Osteoblast (primary cell): Measurements from ENCODE around the gene DIP2B. TPM values are rescaled to one million over a fixed set of nuclear protein-coding genes. Genes with fewer than 3 reads are reported as not detected.

Source experiments
- DNase-seq: peaks from one replicate; pipeline ENCODE4 v3.0.0; 2011; ENCODE audit warnings: low spot score, mixed read lengths; ENCODE audit not compliant: insufficient read length; ENCODE audit errors: missing footprints
- H2AFZ ChIP-seq: 2 replicates; pipeline ENCODE4 v1.6.0; 2011; ENCODE audit warnings: mild to moderate bottlenecking, low read length
- H3K27ac ChIP-seq: 2 replicates; pipeline ENCODE4 v1.5.1; 2011; ENCODE audit warnings: mild to moderate bottlenecking, low read depth, low read length, moderate library complexity
- H3K27me3 ChIP-seq: 2 replicates; pipeline ENCODE4 v1.6.0; 2012; ENCODE audit warnings: mild to moderate bottlenecking, control low read depth, inconsistent platforms, low read length, moderate library complexity; ENCODE audit not compliant: insufficient read depth
- H3K36me3 ChIP-seq: 2 replicates; pipeline ENCODE4 v1.5.1; 2011; ENCODE audit warnings: mild to moderate bottlenecking, low read length, control low read depth, moderate library complexity; ENCODE audit not compliant: insufficient read depth
- H3K4me1 ChIP-seq: 2 replicates; pipeline ENCODE4 v1.5.1; 2011; ENCODE audit warnings: mild to moderate bottlenecking, low read length, control low read depth, moderate library complexity; ENCODE audit not compliant: insufficient read depth
- H3K4me2 ChIP-seq: 2 replicates; pipeline ENCODE4 v1.6.0; 2011; ENCODE audit warnings: mild to moderate bottlenecking, low read length; ENCODE audit not compliant: insufficient read depth
- H3K4me3 ChIP-seq: fragments of 200-600 bp; sonication (generic); 3 replicates; pipeline ENCODE4 v1.5.1; 2012; ENCODE audit warnings: mild to moderate bottlenecking, low read length, inconsistent platforms; ENCODE audit not compliant: insufficient read depth
- H3K79me2 ChIP-seq: 2 replicates; pipeline ENCODE4 v1.6.0; 2012; ENCODE audit warnings: mild to moderate bottlenecking, low read length, control low read depth, inconsistent platforms; ENCODE audit not compliant: insufficient read depth
- H3K9me3 ChIP-seq: 2 replicates; pipeline ENCODE4 v1.5.1; 2011; ENCODE audit warnings: low read depth, low read length, control low read depth
- H4K20me1 ChIP-seq: 2 replicates; pipeline ENCODE4 v1.6.0; 2012; ENCODE audit warnings: mild to moderate bottlenecking, low read length, control low read depth; ENCODE audit not compliant: insufficient read depth
- total RNA-seq: library from RNA; depleted of rRNA; stranded (reverse); fragments of >200 nt; gene quantifications from 2 replicates; pipeline ENCODE4 v1.2.3, GENCODE V29; 2012
- TF ChIP-seq, protein P1 (sequence below): IDR thresholded peaks from 2 replicates; pipeline ENCODE4 v1.5.1; 2011; ENCODE audit warnings: mild to moderate bottlenecking, low read depth, low read length, moderate library complexity; ENCODE audit errors: extremely low read depth

Gene DIP2B
- total RNA-seq, 1 donor: 28.2 TPM

DNA sequence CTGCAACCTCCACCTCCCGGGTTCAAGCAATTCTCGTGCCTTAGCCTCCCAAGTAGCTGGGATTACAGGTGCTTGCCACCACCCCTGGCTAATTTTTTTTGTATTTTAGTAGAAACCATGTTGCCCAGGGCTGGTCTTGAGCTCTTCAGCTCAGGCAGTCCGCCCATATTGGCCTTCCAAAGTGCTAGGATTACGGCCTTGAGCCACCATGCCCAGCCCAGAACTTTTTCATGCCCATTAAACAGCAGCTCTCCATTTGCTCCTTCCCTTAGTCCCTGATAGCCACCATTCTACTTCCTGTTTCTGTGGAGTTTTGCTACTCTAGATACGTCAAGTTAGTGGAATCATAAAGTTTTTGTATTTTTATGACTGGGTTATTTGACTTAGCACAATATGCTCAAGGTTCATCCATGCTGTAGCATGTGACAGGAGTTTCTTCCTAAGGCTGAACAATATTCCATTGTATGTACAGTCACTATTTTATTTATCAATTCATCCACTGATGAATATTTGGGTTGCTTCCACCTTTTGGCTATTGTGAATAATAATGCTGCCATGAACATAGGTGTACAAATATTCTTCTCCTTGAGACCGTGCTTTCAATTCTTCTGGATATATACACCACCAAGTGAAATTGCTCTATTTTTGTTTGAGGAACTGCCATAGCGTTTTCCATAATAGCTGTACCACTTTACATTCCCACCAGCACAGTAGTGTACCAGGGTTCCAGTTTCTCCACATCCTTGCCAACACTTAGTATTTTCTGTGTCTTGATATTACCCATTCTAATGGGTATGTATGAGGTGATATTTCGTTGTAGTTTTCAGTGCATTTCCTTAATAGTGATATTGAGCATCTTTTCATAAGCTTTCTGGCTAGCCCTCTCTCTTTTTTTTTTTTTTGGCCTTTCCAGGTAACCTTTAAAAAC lies 274.1 kb downstream of the DIP2B start:
- DNase-seq: no peak
- Histone ChIP-seq H3K27ac (no peak overlapping the region), H3K4me1 (no peaks in the 10 kb centered on the region), H3K9me3 (no peaks in the 10 kb centered on the region), H3K79me2 (peaks cover 54% of the 10 kb centered on the region), H3K36me3 (peaks cover 16% of the 10 kb centered on the region), H3K27me3 (no peaks in the 10 kb centered on the region), H3K4me2 (no peak overlapping the region), H4K20me1 (peaks cover 10% of the 10 kb centered on the region), H3K4me3 (no peak overlapping the region), H2AFZ (no peak overlapping the region)
- TF ChIP-seq, protein P1, sequence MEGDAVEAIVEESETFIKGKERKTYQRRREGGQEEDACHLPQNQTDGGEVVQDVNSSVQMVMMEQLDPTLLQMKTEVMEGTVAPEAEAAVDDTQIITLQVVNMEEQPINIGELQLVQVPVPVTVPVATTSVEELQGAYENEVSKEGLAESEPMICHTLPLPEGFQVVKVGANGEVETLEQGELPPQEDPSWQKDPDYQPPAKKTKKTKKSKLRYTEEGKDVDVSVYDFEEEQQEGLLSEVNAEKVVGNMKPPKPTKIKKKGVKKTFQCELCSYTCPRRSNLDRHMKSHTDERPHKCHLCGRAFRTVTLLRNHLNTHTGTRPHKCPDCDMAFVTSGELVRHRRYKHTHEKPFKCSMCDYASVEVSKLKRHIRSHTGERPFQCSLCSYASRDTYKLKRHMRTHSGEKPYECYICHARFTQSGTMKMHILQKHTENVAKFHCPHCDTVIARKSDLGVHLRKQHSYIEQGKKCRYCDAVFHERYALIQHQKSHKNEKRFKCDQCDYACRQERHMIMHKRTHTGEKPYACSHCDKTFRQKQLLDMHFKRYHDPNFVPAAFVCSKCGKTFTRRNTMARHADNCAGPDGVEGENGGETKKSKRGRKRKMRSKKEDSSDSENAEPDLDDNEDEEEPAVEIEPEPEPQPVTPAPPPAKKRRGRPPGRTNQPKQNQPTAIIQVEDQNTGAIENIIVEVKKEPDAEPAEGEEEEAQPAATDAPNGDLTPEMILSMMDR: no peak

DNA sequence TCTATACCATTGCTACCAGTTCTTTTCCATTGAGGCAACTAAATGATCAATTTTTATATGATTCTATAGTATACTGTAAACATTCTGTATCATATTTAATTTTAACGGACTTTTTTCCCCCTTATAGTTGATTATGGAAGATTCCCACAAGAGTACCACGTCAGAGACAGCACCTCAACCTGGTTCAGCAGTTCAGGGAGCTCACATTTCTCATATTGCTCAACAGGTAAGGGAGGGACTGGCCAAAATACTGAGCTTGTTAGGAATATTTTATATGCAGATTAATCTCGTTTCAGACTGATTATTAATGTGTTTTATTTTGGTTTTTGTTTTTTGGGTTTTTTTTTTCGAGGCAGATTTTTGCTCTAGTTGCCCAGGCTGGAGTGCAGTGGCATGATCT lies 275.2 kb downstream of the DIP2B start:
- H3K4me1 ChIP-seq: no peaks in the 10 kb centered on the region
- DNase-seq: peak; percentile 17
- H3K27me3 ChIP-seq: no peaks in the 10 kb centered on the region
- TF ChIP-seq, protein P1: no peak
- peaks cover 10% of the 10 kb centered on the region for H4K20me1 ChIP-seq
- no peak overlapping the region for H3K4me3 ChIP-seq
- no peak overlapping the region for H3K4me2 ChIP-seq
- no peak overlapping the region for H3K27ac ChIP-seq
- H2AFZ ChIP-seq: no peak overlapping the region
- peaks cover 52% of the 10 kb centered on the region for H3K79me2 ChIP-seq
- H3K9me3 ChIP-seq: no peaks in the 10 kb centered on the region
- H3K36me3 ChIP-seq: peaks cover 16% of the 10 kb centered on the region

DNA sequence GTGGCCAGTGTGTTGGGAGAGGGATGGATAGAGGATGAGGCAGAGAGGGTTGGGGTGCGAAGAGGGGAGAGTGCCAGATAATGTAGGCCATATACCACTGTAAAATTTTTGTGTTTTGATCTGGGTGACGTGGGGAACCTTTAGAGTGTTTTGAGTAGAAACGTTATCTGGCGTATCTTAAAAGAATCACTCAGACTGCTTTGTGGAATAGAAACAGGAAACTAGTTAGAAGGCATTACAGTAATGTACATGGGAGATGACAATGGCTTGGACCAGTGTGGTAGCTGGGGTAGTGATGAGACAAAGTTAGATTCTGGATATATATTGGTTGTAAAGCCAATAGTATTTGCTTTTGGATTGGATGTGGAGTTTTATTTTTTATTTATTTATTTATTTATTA lies 279.7 kb downstream of the DIP2B start:
- no peak overlapping the region for H3K27ac ChIP-seq
- TF ChIP-seq, protein P1: no peak
- peaks cover 3% of the 10 kb centered on the region for H4K20me1 ChIP-seq
- H3K36me3 ChIP-seq: peaks cover 16% of the 10 kb centered on the region
- peaks cover 31% of the 10 kb centered on the region for H3K79me2 ChIP-seq
- peak; percentile 15 for DNase-seq
- no peak overlapping the region for H3K4me3 ChIP-seq
- peaks cover 26% of the 10 kb centered on the region for H3K4me1 ChIP-seq
- H3K9me3 ChIP-seq: no peaks in the 10 kb centered on the region
- no peak overlapping the region for H3K4me2 ChIP-seq
- H3K27me3 ChIP-seq: no peaks in the 10 kb centered on the region
- H2AFZ ChIP-seq: no peak overlapping the region

DNA sequence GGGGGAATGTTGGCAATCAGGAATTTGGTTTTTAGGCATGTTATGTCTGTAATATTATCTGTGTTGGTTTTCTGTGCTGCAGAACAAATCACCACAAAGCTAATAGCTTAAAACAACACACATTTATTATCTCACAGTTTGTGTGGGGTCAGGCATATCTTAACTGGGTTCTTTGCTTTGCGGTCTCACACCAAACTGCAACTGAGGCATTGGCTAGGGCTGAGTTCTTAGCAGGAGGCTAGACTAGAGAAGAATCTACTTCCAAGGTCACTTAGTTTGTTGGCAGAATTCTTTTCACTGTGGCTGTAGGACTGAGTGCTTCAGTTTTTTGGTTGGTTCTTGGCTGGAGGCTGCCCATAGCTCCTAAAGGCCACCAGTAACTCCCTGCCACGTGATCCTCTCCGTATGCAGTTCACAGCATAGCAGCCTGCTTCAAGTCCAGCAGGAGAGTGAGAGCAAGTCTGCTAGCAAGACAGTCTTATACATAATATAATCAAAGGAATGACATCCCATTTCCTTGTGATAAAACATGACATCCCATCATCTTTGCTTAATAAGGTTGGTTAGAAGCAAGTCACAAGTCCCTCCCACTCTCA lies 280.7 kb downstream of the DIP2B start:
- Histone ChIP-seq H3K36me3 (peaks cover 16% of the 10 kb centered on the region), H2AFZ (no peak overlapping the region), H3K79me2 (peaks cover 33% of the 10 kb centered on the region), H3K27ac (peak overlapping the region; percentile 92), H3K4me1 (peaks cover 26% of the 10 kb centered on the region), H3K9me3 (no peaks in the 10 kb centered on the region), H3K4me2 (peak overlapping the region; percentile 78), H3K4me3 (no peak overlapping the region), H4K20me1 (peaks cover 3% of the 10 kb centered on the region), H3K27me3 (no peaks in the 10 kb centered on the region)
- DNase-seq: no peak
- TF ChIP-seq, protein P1: no peak
